Esophagus muscularis mucosa (tissue), 4 donors: Measurements from ENCODE around the gene SYNGR4.

ENCODE experiments used
- CTCF ChIP-seq, 3 experiments: fragments of 200-600 bp in 2 of 3; fragments of 450-650 bp in 1 of 3; sonication (generic) in 2 of 3; IDR thresholded peaks; one replicate each; pipeline ENCODE4 v1.5.1; 2017 to 2019; ENCODE audit warnings: antibody characterized with exemption in 3 of 3, mild to moderate bottlenecking in 2 of 3, moderate library complexity in 1 of 3
- EP300 ChIP-seq: sonication (generic); formaldehyde crosslinking; IDR thresholded peaks from one replicate; pipeline ENCODE4 v1.6.1; 2017; ENCODE audit warnings: antibody characterized with exemption
- POLR2A ChIP-seq: fragments of 450-650 bp; IDR thresholded peaks from one replicate; pipeline ENCODE4 v1.6.1; 2017; ENCODE audit warnings: antibody characterized with exemption, moderate library complexity, mild to moderate bottlenecking, low read depth
- POLR2AphosphoS5 ChIP-seq, 2 donors: sonication (generic); formaldehyde crosslinking; IDR thresholded peaks; one replicate each; pipeline ENCODE4 v1.6.1; 2017; ENCODE audit warnings: antibody characterized with exemption in 2 of 2

- no peak for TF ChIP-seq CTCF (IDR thresholded peaks at IDR 0.05)
- TF ChIP-seq EP300, result no peak
- TF ChIP-seq POLR2A, result no peak
- no peak for TF ChIP-seq POLR2AphosphoS5 (IDR thresholded peaks at IDR 0.05)
Measured at GRCh38 chr19:48346191-48346590, 18.0 kb upstream of the SYNGR4 start.
